ENCODE data around the gene PPP1CB.

DNA sequence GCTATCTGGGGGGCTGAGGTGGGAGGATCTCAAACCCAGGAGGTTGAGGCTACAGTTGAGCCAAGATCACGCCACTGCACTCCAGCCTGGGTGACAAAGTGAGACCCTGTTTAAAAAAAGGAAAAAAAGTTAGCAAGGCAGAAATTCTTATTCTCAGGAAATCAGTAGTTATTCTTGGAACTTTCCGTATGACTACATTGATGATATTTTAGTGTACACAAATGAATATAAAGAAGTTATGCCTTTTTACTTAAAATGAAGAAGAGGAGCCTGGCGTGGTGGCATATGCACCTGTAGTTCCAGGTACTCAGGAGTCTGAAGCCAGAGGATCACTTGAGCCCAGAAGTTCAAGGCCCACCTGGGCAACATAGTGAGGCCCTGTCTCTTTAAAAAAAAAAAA is 66.4 kb downstream of the PPP1CB start:
- no peak for TF ChIP-seq CTCF (IDR thresholded peaks at IDR 0.05)
- no peak for TF ChIP-seq POLR2A (IDR thresholded peaks at IDR 0.05)
